ENCODE results near the gene E2F3.
"Not testable (repeated sequence)": the region's sequence is repeated elsewhere in the genome, so short reads cannot be mapped to it uniquely, and the experiment has no call there.

The E2F3 gene

DNA sequence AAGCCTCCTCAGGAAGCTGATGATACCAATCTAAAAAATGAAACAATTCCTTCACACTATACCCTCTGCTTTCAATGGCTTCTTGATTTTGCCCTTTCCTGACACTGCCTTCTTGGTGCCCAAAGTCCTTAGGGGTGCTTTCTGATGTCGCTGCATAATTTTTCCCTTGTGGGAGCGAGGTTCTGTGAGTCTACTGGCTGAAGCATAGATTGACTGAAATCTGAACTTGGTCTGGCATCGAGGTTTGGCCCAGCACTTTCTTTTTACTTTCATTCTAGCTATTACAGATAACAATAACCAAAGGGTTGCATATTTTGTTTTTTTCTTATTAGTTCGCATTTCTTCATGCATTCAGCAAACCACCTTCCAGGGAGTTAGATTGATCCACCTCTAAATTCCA, 65.8 kb downstream of the E2F3 start:
- DNase-seq (ENCODE audit: low spot score): no peak

DNA sequence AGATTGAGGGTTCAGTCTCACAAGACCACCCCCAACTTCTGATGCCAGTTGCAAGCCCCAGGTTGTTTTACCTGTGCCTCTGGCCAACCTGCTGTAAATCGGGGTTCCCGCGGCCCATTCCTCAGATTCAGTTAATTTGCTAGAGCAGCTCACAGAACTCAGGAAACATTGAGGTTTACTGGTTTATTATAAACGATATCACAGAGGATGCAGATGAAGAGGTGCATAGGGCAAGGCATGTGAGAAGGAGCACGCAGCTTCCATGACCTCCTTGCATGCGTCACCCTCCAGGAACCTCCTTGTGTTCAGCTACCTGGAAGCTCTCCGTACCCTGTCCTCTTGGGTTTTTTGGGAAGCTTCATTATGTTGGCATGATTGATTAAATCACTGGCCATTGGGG, 66.5 kb downstream of the E2F3 start:
- no peak for DNase-seq (ENCODE audit: low spot score)

DNA sequence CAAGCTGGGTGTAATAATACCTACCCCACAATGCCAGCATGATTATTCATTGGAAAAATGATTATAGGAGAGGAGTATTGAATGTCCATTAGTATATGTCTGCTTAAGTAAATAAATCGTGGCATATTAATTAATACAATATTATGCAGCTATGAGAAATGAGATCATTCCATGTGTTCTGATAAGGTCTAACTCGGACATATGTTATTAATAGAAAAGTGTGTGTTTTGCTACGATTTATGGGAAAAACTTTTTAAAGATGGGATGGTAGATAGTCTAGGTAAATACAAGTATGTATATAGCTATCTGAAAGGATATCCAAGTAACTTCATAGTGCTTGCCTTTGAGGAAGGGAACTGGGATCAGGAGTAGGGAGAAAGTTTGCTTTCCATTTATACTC, 71.1 kb downstream of the E2F3 start:
- DNase-seq (ENCODE audit: low spot score): no peak

DNA sequence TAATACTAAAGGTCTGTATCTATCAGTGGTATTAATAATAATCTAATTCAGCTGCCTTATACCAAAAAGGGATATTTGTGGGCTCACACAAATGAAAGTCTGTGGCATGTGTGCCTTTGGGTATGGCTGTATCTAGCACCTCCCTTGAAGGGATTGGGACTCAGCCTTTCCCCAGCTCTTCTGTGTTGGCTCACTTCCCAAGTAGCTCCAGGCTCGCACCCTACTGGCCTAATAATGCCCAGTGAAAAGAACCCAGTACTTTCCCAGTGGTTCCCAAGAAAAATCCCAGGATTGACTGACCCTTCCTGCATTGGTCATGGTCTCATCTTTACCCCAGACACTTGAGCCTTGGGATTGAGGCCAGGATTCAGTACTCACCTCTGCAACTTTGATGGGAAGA, 71.8 kb downstream of the E2F3 start:
- no peak for DNase-seq (ENCODE audit: low spot score)

DNA sequence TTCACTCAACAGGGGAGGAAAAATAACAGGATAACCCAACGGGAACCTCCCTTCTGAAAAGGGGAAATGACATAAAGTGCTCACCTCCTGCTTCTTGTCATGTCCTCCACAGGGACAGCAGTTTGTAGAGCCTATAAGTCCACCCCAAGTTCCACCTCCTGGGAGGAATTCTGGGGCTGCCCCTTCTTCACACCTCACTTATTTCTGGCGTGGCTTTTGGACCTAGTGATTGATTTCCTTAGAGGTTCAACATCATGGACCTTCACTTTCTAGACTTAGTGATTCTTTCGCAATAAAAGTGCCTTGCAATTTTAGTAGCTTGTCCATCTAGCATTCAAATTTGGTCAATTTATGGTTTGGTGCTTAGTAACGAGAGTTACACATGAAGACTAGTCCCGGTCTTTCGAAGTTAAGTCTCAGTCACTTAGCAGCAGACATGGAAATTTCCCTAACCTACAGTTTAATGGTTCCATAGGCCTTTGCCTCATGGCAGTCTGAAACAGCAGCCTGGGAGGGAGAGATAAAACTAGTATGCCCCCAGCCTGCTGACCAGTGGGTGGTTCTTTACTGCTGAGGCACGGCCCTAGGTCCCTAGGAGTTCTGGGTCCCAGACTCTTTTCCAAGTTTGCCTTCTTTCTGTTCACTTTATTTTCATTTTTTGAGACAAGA, 73.3 kb downstream of the E2F3 start:
- no peak for DNase-seq (ENCODE audit: low spot score)

DNA sequence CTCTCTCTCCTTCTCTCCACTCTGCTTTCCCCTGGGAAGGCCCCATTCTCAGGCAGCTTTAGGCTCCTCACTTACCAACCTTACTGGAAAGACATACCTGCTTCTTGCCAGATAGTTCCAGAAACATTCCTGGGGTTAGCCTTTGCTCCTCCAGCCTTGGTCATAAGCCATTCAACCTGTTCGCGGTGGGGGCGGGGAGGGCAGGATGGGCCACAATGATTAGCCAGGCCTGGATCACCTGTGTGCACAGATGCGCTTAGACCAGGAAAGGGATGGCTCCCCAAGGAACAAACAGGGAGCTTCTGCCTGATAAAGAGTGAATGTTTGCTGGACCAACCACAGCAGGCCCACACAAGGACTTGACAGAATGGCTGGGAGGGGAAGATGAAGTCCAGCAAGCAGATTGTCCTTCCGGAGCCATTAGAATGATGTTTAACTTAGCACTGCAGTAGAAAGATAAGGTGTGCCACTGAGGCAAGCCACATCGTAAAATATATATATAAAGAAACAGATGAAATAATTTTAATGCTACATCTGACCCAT, 74.9 kb downstream of the E2F3 start:
- DNase-seq (ENCODE audit: low spot score): no peak

DNA sequence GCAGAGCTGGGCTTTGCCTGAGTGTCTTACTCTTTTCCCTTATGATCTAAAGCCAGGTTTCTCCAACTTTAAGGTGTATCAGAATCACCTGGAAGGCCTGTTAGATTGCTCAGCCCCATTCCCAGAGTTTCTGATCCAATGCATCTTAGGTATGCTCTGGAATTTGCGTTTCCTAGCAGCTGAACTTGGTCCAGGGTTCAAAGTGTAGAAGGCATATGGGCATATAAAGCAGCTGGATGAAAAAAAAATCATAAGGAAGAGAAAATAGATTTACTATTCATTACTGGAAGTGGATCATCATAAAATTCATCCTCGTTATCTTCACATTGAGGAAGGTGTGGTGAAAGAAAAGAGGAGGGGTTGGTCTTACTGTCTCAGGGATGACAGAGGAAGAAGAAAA, 75.8 kb downstream of the E2F3 start:
- no peak for DNase-seq (ENCODE audit: low spot score)

DNA sequence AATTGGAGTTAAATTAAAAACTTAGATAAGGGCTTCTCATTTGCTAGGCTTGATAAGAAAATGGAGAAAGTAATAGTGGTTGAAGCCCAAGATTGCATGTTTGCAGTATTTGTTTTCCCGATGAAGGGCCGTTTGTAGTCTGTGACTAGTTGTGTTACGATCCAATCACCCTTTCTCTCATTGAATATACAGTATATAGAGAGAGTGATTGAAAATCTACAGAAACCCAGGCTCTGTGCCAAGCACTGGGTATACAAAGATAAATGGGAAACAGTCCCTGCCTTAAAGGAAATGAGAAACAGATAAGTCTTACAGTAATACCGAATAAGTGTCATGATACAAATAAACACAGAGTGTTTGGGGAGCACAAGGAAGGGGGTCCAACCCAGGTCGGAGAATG, 77.4 kb downstream of the E2F3 start:
- no peak for DNase-seq (ENCODE audit: low spot score)

DNA sequence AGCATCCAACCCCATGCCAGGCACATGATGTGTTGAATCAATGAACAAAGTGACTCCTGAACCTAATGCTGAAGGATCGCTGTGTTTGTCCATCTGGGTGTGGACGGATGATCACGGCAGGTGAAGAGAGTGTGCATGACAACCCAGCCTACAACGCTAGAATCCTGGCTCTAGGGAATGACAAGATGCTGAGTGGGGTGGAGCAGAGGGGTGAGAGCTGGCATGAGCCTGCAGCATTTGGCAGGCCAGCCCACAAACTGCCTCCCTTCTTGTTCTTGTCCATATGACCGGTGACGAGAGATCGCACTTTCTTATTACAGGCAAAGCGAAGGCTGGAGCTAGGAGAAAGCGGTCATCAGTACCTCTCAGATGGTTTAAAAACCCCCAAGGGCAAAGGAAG, 77.8 kb downstream of the E2F3 start:
- DNase-seq (ENCODE audit: low spot score): no peak

DNA sequence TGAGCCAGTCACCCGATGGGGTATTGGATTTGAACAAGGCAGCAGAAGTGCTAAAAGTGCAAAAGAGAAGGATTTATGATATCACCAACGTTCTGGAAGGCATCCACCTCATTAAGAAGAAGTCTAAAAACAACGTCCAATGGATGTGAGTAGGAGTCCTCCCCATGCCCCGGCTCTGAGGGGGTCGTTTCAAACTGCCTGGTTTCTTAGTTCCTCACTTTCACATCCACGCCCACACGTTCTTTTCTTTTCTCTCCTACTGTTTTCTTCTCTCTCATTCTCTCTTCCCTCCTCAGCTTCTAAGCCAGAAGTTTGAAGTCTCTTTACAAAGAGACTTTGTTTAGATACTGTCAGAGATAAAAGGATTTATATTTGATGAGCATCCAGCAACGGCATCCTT, 79.6 kb downstream of the E2F3 start:
- DNase-seq (ENCODE audit: low spot score): no peak

DNA sequence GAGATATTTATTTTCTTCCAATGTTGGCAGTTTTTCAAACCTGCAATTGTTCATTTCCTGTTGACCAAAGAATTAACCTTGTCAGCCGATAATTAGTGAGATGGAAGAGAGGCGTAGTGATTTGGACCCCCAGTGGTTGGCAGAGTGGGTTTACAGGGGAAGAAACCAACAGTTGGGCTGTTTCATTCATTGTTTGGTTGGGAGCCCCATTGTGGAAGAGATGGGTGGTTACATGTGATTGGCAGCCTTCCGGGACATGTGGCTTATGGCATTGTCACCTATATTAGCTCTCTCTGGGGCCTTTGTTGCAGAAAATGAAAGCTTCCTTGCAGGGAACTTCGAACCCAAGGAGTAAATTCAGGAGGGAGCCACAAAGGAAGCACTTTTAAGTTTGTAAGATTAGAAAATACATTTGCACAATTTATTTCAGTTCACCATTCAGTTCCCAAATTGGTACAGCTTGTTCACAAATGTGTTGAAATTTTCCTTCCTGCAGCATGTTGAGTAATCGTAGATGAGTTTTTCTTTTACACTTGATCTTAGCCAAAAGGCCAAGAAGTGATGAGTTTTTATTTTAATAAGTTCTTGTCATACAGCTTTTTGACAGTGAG, 82.3 kb downstream of the E2F3 start:
- DNase-seq (ENCODE audit: low spot score): no peak

DNA sequence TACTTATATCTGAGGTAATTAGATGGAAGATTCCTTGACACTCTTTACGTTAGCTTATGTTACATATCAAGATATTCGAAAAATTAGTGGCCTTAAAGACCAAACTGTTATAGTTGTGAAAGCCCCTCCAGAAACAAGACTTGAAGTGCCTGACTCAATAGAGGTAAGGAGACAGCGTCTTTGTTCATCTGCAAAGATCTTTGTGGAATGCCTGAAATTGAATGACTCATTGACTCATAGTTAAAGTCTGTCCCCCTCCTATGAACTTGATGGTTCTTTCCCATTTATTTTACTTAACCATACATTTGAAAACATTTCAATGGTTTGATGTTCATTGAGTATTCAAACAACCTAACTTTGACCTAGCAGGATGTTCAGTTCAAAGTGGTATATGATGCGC, 85.0 kb downstream of the E2F3 start:
- no peak for DNase-seq (ENCODE audit: low spot score)

DNA sequence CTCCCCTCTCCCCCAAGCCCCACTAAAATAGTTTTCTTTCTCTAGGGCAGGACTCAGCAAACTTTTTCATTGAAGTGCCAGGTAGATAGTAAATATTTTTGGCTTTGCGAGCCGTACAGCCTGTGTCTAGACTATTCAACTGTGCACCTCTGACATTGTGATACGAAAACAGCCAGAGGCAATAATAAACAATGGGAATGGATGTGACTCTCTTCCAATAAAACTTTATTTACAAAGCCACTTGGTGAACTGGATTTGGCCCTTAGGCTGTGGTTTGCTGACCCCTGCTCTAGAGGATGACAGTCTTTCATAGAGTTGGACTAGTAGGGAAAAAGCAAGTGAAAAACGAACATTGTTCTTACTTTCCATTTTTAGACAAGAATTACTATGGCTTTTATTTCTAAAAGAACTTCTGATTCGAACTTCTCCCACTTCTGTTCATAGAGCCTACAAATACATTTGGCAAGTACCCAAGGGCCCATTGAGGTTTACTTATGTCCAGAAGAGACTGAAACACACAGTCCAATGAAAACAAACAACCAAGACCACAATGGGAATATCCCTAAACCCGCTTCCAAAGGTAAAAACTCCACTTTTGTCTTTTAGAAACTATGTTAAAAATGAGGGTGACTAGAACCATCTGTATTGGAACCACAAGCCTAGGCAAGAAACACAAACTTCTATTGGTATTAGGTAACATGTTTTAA, 86.1 kb downstream of the E2F3 start:
- no peak for DNase-seq (ENCODE audit: low spot score)

DNA sequence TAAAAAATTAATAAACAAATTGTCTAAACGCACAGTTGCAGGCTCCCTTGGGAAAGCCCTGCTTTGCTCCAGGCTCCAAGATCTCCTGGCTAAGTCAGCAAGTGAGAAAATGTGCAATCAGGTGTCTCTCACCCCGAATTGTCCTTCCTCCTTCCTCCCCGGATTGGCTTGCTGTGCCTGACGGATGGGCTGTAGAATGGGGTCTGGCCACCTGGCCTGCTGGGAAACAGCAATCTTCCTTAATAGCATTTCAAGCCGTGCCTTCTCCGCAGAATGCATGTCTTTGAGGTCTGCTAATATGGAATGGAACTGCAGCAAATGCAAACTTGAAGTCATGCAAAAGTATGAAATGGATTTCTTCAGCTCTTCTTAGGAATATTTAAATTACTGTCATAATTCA, 88.9 kb downstream of the E2F3 start:
- DNase-seq (ENCODE audit: low spot score): no peak

DNA sequence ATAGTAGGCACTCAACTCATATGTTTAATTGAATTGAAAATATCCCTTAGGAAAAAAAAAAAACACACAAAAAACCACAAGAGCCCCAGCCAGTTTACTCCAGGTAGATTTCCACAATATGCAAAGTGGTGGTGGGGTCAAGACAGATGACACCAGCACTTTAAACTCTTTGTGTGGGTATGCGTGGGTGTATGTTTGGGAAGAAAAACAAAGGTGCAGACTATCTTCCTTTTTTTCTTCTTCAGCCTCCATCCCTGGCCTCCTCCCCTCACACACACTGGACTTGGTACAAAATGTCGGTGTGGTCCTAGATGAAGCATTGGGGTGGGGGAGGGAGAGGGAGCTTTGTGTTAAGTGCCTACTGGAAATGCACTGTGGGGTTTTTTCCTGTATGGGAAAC, 90.4 kb downstream of the E2F3 start:
- no peak for DNase-seq (ENCODE audit: low spot score)

DNA sequence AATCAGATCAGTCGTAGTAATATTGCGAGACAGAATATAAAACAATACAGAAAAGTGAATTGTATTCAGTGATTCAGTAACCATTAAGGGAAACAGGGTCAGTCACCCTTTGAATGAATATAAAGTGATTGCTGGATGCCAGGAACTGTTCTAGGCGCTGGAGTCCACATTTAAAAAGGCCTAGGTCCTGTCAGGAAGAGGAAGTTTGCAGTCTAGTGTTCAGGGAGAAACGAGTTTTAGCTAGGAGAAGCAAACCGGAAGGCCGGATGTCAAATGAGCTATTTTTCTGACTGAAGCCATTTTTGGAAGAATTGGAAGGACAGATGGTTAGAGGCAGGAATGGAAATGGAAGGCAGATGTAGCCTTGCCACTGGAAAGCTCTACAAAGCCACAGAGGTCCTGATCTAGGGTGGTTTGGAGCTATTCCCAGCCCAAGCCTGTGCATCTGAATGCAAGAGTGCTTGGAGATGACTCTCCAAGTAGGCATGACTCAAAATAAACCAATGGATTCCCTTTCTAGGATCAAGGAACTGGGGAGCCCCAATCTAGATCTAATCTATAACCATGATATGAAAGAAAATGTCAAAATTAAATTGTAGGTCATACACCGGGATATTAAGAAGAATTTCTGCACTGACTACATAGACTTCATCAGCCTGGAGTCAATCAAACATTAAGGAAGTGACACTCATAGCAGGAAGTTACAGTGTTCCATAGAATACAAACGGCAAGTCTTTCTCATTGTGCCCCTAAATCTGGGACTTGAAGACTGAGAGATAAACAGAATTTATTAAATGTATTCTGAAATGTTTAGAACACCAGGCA, 95.7 kb downstream of the E2F3 start:
- DNase-seq (ENCODE audit: low spot score): no peak

DNA sequence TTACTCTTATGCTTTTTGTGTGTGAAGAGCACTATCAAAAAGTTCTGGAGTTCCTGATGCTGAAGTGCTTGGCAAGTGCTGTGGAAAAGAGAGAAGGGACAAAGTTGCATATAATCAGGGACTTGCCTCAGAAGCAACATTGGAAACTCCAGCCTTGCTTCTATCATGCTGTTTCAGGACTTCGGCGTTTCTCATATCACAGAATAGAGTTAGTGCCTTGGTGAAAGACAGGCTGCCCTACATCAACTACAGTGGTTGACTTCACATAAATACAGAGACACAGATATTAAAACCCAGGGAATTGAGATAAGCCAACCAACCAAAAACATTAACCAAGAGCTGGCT, 96.3 kb downstream of the E2F3 start:
- no peak for DNase-seq (ENCODE audit: low spot score)

DNA sequence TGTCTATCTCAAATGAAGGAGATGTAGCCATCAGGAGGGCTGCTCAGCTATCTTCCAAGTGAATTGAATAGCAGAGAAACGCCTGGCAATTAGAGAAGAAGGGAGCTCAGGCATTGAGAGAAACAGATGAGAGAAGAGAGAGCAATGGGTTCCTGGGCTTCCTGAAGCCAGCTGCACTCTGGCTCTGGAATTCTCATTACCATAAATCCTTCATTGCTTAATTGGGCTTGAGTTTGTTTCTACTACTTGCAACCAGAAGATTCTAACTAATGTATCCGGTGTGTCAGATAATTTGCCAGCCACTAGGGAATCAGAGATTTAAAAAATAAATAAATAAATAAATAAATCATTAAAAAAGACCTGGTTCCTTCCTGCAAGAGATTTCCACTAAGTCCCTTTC, 107.5 kb downstream of the E2F3 start:
- DNase-seq (ENCODE audit: low spot score): no peak

DNA sequence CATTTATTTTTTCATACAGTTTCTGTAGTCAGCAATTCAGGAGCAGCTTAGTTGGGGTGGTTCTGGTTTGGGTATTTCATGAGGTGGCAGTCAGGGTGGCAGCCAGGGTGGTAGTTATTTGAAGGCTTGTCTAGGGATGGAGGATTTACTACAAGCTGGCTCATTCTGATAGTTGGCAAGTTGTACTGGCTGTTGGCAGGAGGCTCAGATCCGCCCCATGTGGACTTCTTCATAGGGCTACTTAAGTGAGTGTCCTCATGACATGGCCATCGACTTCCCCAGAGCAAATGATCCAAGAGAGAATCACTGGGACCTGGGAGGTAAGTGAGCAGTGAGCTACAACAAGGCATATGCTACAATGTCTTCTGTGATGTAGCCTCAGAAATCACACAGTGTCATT, 110.2 kb downstream of the E2F3 start:
- DNase-seq (ENCODE audit: low spot score): no peak

DNA sequence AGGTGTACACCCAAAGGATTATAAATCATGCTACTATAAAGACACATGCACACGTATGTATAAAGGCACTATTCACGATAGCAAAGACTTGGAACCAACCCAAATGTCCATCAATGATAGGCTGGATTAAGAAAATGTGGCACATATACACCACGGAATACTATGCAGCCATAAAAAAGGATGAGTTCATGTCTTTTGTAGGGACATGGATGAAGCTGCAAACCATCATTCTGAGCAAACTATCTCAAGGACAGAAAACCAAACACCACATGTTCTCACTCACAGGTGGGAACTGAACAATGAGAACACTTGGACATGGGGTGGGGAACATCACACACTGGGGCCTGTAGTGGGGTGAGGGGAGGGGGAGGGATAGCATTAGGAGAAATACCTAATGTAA, 123.5 kb downstream of the E2F3 start:
- DNase-seq (ENCODE audit: low spot score): not testable (repeated sequence)

DNA sequence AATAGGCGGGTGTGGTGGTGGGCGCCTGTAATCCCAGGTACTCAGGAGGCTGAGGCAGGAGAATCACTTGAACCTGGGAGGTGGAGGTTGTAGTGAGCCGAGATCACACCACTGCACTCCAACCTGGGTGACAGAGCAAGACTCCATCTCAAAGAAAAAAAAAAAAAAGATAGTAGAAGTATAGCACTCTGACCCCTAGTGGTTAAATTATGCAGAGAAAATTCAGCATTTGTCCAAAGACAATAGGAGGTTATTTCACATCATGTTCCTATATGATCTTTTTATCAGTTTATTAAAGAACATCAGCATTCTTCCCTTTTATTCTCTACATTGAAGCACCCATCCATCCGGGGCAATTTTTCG, 127.4 kb downstream of the E2F3 start:
- peak; percentile 67 for DNase-seq (ENCODE audit: low spot score)

DNA sequence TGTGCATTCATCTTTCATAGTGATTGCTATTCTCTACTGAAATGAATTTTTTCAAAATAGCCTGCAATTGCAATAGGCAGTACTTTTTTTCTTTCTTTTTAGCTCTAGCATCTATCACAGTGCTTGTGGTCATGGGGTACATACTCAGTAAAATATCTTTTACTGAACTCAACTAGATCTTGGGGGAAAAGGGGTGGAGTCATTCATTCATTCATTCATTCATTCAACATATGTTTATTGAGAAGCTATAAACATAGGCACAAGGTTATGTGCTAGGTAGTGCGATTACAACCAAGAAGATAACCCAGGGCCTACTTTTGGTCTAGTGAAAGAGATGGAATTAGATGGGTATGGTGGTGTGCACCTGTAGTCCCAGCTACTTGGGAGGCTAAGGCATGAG, 131.2 kb downstream of the E2F3 start:
- DNase-seq (ENCODE audit: low spot score): no peak

Measured in SK-N-DZ (cell line).